ENCODE measurements around the gene YPEL4. TPM values are rescaled to one million over a fixed set of nuclear protein-coding genes. Genes with fewer than 3 reads are reported as not detected.

Gene YPEL4
- total RNA-seq, 1 experiment from 2014 or later: 0.32 TPM

GRCh38 chr11:57632116-57632515 is 17.6 kb downstream of the YPEL4 start:
- Histone ChIP-seq H3K79me2 (ENCODE audit: insufficient read depth, low read length) (no peaks in the 10 kb centered on the region), H3K27ac (ENCODE audit: low read depth, low read length) (no peak overlapping the region), H3K4me2 (ENCODE audit: low read length) (no peak overlapping the region), H3K27me3 (ENCODE audit: insufficient read depth, low read length) (peaks cover 13% of the 10 kb centered on the region; the same call in 1 of the 2 replicates), H4K20me1 (ENCODE audit: insufficient read depth) (no peaks in the 10 kb centered on the region), H3K4me3 (replicated peaks in 1 of 2; ENCODE audit: low read depth in 1 of 2, low read length in 2 of 2) (no peak overlapping the region), H3K4me1 (ENCODE audit: control insufficient read depth in 1 of 2, insufficient read depth in 2 of 2, low read length in 2 of 2) (peaks cover 0 to 9% of the 10 kb centered on the region in 2 experiments; a peak in 2 of 4 replicates), H3K9me3 (ENCODE audit: control insufficient read depth in 1 of 2, insufficient read depth in 1 of 2, low read depth in 1 of 2, low read length in 2 of 2) (no peaks in the 10 kb centered on the region), H3K36me3 (ENCODE audit: control insufficient read depth in 1 of 2, insufficient read depth in 2 of 2, low read length in 2 of 2) (no peaks in the 10 kb centered on the region), H3K9ac (ENCODE audit: low read length) (no peak overlapping the region), H2AFZ (ENCODE audit: low read depth, low read length, poor library complexity, severe bottlenecking) (no peak overlapping the region), H3K9me2 (ENCODE audit: insufficient read depth) (no peaks in the 10 kb centered on the region)
- BruUV-seq (replicated peaks): no TSS peak
- RAD21 ChIA-PET (ENCODE audit: low non-redundant PET in 1 of 2, low total read pairs in 2 of 2, uncharacterized antibody in 2 of 2, unreplicated experiment in 2 of 2): no interaction called here
- POLR2A ChIA-PET: no interaction called here
- ATAC-seq (no peak), DNase-seq (ENCODE audit: low read depth, low spot score) (no peak)
- intact Hi-C loops (cut with micrococcal nuclease): no loop called here
- CTCF ChIA-PET: no interaction called here
- no peak for TF ChIP-seq SRF (IDR thresholded peaks at IDR 0.05; ENCODE audit: low read depth)
- TF ChIP-seq ATF3 (IDR thresholded peaks at IDR 0.05): no peak
- no peak for TF ChIP-seq FOSL1 (IDR thresholded peaks at IDR 0.05; ENCODE audit: low read depth)
- no peak for TF ChIP-seq ZBTB33 (IDR thresholded peaks at IDR 0.05; ENCODE audit: extremely low read depth, insufficient replicate concordance, low read length)

- ChIA-PET RAD21 (ENCODE audit: low non-redundant PET in 1 of 2, low total read pairs in 2 of 2, uncharacterized antibody in 2 of 2, unreplicated experiment in 2 of 2) (no interaction called here), POLR2A (no interaction called here), CTCF (no interaction called here)
- Histone ChIP-seq H3K4me3 (replicated peaks in 1 of 2; ENCODE audit: low read depth in 1 of 2, low read length in 2 of 2) (no peak overlapping the region), H2AFZ (ENCODE audit: low read depth, low read length, poor library complexity, severe bottlenecking) (no peak overlapping the region), H3K4me2 (ENCODE audit: low read length) (no peak overlapping the region), H3K9ac (ENCODE audit: low read length) (no peak overlapping the region), H4K20me1 (ENCODE audit: insufficient read depth) (no peaks in the 10 kb centered on the region), H3K79me2 (ENCODE audit: insufficient read depth, low read length) (no peaks in the 10 kb centered on the region), H3K9me3 (ENCODE audit: control insufficient read depth in 1 of 2, insufficient read depth in 1 of 2, low read depth in 1 of 2, low read length in 2 of 2) (no peaks in the 10 kb centered on the region), H3K27ac (ENCODE audit: low read depth, low read length) (no peak overlapping the region), H3K9me2 (ENCODE audit: insufficient read depth) (no peaks in the 10 kb centered on the region), H3K27me3 (ENCODE audit: insufficient read depth, low read length) (peaks cover 13% of the 10 kb centered on the region; the same call in 1 of the 2 replicates), H3K36me3 (ENCODE audit: control insufficient read depth in 1 of 2, insufficient read depth in 2 of 2, low read length in 2 of 2) (no peaks in the 10 kb centered on the region), H3K4me1 (ENCODE audit: control insufficient read depth in 1 of 2, insufficient read depth in 2 of 2, low read length in 2 of 2) (peaks cover 0 to 5% of the 10 kb centered on the region in 2 experiments; a peak in 2 of 4 replicates)
- BruUV-seq (replicated peaks): no TSS peak
- DNase-seq (ENCODE audit: low read depth, low spot score): no peak
- intact Hi-C loops (cut with micrococcal nuclease): no loop called here
- ATAC-seq: no peak
- TF ChIP-seq POLR2A (IDR thresholded peaks at IDR 0.05; ENCODE audit: borderline replicate concordance, extremely low read depth, insufficient read depth, insufficient read length) (no peak), EZH2 (IDR thresholded peaks at IDR 0.05) (no peak), CTCF (IDR thresholded peaks at IDR 0.05 in 2 of 3, conservative IDR thresholded peaks at IDR 0.05 in 1 of 3; ENCODE audit: borderline replicate concordance in 1 of 3, insufficient read depth in 1 of 3, low read depth in 2 of 3, low read length in 2 of 3) (no peak), SP1 (IDR thresholded peaks at IDR 0.05; ENCODE audit: low read depth) (no peak), SIN3A (IDR thresholded peaks at IDR 0.05; ENCODE audit: low read depth) (no peak), MAX (IDR thresholded peaks at IDR 0.05) (no peak), RAD21 (IDR thresholded peaks at IDR 0.05; ENCODE audit: low read depth) (no peak), SRF (IDR thresholded peaks at IDR 0.05; ENCODE audit: low read depth) (no peak), CEBPB (IDR thresholded peaks at IDR 0.05; ENCODE audit: low read depth) (no peak), REST (IDR thresholded peaks at IDR 0.05; ENCODE audit: low read depth) (no peak)
Measured at GRCh38 chr11:57630171-57630570, 19.5 kb downstream of the YPEL4 start.

Data from HCT116 (cell line).